Testis (tissue), 2 donors: ENCODE results near the gene ABHD15.

Source experiments
- CTCF ChIP-seq, 3 experiments: fragments of 450-650 bp in 2 of 3; fragments of 200-600 bp in 1 of 3; sonication (generic) in 1 of 3; IDR thresholded peaks; one replicate each; pipeline ENCODE4 v1.5.1; 2016 to 2019; ENCODE audit warnings: antibody characterized with exemption in 3 of 3, mild to moderate bottlenecking in 2 of 3, moderate library complexity in 1 of 3
- POLR2A ChIP-seq: fragments of 450-650 bp; IDR thresholded peaks from one replicate; pipeline ENCODE4 v1.6.1; 2017; ENCODE audit warnings: antibody characterized with exemption, mild to moderate bottlenecking, moderate library complexity

GRCh38 chr17:29571883-29572681, 5.2 kb upstream of the ABHD15 start:
- TF ChIP-seq CTCF (IDR thresholded peaks at IDR 0.05) = no peak
- TF ChIP-seq POLR2A = no peak
